Measurements from ENCODE around the gene YY1.
"Not testable (repeated sequence)": the region's sequence is repeated elsewhere in the genome, so short reads cannot be mapped to it uniquely, and the experiment has no call there.

Gene YY1

DNA sequence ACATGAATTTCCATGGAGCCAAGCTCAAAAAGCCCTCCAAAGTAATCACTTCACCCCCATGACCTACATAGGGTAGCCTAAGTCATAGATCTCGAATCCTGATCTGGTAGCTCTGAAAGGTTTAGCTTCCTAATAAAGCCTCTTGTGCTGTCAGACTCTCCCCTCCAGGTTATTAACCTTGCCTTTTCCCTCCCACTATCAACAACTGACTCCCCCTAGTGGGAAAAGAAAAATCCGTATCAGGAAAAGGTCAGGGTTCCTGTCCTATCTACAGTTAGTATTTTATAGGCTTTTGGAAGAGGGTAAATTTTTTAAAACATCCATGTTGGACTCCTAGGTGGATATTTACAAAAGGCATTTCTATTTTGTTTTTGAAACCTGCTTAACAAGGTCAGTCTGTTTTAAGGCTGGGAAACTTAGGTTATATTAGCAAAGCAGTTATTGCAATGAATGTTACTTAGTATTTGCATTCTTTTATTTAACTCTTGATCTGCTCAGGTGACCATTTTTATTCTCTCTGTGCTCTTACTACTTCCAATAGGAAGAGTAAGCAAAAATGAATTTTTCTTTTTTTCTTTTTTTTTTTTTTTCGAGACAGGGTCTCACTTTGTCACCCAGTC lies 8.0 kb downstream of the YY1 start:
- no peak for DNase-seq

DNA sequence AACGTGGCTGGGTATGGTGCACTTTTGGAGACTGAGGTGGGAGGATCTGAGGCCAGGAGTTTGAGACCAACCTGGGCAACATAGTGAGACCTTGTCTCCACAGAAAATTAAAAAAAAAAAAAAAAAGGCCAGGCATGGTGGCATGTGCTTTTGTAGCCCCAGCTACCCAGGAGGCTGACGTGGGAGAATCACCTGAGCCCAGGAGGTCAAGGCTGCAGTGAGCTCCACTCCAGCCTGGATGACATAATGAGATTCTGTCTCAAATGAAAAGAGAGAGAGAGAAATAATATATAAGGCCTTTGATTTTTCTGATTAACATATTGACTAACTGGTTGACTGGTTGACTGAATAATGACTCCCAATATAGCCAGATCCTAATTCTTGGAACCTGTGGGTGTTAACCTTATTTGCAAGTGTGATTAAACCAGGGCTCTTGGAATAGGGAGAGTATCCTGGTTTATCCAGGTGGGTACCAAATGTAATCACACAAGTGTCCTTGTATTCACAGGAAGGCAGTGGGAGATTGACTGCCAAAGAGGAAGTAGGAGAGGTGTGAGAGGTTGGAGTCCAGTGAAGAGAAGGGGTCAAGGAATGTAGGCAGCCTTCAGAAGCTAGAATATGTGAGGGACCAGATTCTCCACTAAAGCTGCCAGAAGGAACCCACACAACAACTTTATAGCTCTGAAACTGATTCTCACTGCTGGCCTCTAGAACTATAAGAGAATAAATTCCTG lies 12.0 kb downstream of the YY1 start:
- no peak for DNase-seq

DNA sequence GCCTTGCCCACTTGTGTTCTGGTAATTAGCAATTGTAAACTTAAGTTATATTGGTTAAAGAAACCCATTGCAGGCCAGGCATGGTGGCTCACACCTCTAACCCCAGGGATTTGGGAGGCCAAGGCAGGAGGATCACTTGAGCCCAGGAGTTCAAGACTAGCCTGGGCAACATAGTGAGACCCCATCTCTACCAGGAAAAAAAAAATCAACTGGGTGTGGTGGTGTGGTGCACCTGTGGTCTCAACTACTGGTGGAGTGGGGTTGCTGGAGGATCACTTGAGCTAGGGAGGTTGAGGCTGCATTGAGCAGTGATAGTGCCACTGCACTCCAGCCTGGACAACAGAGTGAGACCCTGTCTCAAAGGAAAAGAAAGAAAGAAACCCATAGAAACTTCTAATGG lies 13.7 kb downstream of the YY1 start:
- DNase-seq, result no peak

DNA sequence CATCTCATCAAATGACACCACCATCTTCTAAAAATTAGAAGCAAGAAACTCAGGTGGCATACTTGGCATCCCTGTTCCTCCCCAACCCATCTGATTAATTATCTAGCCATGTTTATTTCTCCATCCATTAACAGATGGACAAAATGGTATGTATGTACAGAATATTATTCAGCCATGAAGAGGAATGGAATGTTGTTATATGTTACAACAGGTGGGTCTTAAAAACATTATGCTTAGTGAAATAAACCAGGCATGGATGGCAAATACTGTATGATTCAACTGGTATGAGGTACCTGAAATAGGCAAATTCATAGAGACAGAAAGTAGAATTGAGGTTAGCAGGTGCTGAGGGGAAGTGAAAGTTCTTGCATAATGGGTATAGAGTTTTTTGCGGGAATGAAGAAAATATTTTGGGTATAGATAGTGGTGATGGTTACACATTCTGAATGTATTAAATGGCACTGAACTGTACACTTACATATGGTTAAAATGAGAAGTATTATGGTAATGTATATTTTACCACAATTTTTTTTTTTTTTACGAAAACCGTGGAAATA lies 17.5 kb downstream of the YY1 start:
- no peak for DNase-seq

DNA sequence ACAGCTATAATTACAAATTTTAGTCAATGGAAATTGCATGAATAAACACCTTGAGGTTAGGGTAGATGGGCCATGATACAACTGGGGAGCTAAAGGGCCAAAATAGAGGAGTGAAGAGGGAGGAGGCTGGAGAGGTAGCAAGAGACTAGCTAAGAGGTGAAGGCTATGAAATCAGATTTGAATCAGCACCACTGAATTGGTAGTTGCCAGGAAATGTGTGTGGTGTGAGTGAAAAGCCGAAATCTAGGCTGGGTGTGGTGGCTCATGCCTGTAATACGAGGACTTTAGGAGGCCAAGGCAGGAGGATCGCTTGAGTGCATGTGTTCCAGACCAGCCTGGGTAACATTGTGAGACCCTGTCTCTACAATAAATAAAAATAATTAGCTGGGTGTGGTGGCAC lies 22.7 kb downstream of the YY1 start:
- DNase-seq, result no peak

DNA sequence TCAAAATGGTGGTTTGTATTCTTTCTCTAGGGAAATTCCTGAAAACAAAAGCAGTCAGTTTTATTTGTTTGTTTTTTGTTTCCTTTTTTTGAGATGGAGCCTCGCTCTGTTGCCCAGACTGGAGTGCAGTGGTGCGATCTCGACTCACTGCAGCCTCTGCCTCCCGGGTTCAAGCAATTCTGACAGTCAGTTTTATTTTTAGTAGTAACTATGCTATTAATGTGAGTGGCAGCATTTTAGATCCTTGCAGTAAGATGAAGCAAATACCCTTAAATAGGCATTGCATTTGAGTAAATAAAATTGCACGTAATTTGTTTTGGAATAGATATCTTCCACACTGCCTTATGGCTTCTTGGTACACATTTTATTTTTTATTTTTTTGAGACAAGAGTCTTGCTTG lies 23.6 kb downstream of the YY1 start:
- DNase-seq, result no peak

DNA sequence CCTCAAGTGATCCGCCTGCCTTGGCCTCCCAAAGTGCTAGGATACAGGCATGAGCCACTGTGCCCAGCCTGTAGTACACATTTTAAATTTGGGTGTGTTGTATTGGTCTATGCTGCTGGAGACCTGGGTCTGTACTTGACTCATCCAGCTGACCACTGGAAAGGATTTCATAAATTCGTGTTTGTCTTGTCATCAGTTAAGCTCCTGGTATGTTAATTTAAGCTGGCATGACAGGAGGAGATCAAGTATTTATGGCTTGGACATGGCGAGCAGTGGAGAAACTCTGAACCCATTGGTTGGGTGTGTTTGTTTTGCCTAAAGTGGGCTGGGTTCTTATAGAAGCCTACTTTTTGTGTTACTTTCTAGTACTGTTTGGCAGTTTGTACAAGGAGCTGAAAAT lies 24.2 kb downstream of the YY1 start:
- no peak for DNase-seq

DNA sequence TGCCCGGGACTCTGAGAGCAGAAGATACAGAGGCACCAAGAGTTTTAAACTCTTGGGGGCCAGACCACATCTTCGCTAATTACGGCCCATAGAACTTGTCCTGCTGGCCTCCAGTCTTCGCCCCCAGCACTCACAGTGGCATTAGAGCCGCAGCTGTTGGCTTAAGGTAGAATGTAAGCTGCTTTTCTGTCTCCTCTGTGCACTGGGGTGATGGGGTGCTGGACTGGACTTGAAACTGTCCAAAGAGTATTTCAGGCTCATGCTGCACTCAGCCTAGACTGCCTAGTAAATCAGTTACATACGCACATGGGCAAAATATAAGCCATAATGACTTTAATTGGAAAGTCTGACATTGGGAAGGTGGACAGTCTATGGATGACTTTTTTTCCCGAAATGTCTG lies 29.0 kb downstream of the YY1 start:
- no peak for DNase-seq

DNA sequence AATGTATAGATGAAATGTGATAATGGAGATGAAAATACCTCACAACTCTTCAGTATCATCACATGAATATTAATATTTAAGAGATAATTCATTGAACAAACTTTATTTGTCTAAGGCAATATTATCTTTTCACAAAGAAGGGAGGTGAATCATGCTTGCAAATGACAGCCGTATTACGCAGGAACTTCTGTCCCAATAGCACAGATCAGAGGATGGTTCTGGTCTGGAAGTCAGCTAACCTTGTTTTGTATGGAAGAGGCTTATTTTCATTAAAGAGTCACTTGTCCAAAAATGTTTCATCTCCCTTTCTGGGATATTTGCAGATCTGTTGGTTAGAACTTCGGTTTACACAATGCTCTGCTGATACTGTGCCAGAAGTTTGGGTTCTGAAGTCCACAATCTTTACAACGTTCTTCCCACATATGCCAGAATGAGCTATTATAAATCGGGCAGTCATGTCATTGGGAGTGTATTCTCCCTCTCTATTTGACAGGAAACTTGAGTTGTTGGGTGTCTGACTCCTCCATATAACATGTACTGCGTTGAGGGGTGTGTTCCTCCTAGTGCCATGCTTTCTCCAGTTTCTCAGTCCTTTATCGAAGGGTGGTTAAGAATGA lies 29.8 kb downstream of the YY1 start:
- DNase-seq, result no peak

DNA sequence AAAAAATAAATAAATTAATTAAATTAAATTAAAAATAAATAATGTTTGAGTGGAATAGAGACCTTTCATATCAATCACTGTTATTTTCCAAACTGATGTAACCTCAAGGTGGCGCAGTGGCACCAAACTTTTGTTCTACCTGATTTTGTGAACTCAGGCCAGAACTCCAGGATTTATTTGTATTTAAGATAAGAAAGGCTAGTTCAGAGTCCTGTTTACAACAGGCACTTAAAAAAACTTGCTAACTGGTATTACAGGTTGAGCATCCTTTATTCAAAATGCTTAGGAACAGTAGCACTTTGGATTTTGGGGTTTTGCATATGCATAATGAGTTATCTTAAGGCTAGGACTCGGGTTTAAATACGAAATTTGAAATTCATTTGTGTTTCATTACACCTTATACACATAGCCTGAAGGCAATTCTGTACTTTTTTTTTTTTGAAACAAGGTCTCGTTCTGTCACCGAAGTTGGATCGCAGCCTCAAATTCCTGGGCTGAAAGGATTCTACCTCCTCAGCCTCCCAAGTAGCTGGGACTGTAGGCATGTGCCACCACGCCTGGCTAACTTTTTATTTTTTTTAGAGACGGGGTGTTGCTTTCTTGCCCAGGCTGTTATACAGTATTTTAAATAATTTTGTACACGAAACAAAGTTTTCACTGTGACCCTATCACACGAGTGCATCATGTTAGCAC lies 32.4 kb downstream of the YY1 start:
- DNase-seq, result no peak

DNA sequence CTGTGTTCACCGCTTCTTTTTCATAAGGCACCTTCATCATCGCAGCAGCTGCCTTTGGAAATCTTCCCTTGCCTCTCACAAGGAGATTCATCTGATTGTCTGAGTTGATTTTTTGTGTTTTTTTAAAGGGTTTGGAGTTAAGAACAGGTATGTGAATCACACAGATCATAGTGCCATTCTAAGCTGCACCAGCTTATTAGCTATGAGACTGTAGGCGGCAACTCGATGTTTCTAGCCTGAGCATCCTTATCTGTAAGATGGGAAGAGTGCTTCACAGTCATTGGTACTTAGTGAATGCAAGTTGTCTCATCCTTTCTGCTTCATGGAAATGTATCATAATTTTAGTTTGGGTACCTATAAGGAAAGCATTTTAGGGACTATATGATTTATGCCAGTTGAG lies 35.3 kb downstream of the YY1 start:
- no peak for DNase-seq

DNA sequence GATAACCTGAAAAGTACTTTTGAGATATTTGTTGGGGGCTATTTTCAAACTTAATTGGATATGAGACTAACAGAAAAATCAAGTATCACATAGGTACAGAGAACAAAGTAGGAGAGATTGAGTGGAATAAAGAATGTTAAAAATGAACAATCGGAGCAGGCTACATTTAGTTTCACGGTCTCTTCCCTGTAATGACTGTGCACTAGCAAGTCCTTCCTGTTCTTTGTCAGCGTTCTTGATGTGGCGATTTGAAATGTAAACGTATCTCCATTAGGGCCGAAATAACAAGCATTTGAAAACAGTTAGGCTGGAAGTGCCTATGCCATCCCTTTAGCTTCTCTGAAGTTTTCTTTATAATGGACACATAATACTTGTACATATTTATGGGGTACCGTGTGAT lies 36.3 kb downstream of the YY1 start:
- no peak for DNase-seq

DNA sequence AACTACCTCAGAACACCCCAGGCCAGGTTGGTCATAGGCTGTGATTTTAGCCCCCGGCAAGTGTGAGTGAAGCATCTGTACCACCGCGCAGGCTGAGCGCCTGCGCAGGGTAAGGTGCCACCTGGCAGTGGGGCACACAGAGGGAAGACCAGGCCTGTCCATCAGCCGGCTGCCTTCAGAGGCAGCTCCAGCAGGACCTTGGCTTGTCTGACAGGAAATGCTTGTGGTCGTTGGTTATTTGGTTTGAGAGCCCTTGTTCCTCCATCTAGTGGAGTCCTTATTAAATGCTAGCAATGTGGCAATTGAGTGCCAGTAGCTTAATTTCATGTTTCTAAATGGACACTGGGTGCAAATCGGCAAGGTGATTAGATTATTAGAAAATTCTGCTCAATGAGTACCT lies 39.8 kb downstream of the YY1 start:
- no peak for DNase-seq

DNA sequence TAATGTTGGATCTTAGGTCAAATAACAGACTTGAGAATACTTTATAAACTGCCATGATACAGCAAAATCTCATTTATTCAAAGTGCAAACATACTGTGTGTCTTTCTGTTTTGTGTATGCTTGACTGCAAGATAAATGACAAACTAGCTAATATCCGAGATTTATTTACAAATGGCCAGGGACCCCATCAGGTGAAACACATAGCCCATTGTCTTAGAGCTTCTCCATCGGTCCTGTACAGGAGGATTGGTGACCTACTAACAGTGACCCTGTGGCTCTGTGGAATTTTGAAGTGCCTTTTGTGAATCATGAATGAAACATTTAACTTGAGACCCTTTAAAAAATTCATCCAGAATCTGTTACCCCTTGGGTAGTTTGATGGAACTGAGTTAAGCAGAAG lies 40.2 kb downstream of the YY1 start:
- no peak for DNase-seq

DNA sequence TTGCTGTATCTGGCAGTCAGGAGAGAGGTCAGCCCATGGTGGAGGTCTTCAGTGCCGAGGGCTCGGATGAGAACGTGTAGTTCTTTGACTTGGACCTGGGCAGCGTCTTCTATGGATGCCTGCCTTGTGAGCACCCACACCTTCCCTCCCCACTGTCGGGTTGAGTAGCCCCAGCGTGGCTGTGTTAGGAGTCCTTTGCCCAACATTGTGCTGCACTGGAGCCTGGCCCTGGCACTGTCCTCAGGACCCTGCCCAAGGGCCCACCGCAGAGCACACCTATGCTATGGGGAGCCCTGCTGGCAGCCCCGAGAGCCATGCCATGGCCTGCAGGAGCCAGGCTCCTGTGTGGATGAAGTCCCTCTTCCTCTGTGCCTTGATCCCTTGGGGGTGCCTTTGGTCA lies 40.6 kb downstream of the YY1 start:
- no peak for DNase-seq

DNA sequence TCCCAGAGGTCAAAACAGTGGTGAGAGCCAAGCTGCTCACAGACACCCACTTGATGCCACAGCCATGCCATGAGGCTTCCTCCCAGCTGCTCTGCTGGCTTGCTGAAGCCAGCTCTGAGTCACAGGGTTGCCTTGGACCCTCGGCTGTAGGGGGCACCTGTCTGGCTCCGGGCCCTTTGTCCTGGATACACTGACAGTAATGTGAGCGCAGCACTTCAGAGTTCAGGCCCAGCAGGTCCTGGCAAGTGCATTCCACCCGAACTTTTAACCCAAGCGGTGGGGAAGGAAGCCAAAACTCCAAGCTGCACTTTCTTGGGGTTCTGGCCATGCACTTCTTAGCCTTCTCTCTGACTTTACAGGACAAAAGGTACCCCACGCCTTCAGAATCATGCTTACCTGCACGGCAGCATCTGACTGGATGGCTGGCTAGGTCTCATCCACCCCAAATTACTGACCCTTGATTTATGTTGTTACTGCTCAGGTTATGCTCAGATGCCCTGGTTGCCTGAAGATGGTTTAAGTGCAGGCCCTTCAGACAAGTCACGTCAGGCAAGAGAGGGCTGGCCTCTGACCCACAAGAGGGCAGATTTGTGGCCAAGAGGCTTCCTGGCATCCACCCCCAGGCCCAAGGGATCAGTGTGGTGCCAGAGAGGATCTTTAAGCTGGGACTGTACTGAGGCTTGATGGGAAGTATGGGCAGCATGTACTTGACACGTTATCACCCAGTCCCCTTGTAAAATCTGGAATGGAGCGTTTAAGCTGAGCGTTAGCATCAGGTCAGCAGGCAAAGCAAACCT lies 42.5 kb downstream of the YY1 start:
- no peak for DNase-seq

DNA sequence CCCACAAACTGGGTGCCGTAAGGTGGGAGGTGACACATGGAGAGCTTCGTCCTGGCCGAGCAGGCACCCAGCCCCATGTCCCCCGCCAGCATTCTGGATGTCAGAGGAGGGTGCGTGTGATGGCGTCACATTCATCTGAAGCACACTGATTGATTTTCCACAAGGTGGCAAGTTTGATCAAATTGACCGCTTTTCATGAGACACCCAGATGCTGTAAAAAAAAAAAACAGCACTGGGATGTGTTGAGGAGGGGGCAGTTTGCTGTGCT lies 43.1 kb downstream of the YY1 start:
- DNase-seq, result no peak

DNA sequence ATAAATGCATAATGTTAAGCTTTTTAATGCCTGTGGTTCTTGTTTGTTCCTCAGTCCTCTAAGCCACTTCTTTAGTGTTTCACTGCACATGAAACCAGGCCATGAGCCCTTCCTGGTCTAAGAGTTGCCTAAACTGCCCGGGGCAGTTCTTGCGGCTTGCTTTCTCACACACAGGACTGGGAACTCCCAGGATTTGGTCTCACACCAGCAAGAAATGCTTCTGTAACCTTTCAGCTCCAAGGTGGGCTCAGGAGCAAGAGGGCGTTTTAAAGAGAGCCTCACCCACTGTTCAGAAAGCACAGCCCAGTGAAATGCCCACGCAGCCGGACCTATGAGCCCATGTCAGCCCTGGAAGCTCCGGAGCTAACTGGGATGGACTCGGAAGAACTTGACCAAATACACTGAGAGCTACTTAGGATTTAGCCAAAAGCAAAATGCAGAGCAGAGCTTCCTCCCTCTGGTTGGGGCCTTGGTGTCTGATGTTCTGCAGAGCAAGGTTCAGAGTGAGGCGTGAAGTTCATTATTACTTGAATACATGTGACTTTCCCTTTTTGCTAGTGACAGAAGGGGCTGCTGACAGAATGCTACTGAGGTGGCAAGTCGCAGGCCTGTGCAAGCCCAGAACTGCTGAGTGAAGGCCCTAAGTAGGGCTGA lies 43.9 kb downstream of the YY1 start:
- no peak for DNase-seq

DNA sequence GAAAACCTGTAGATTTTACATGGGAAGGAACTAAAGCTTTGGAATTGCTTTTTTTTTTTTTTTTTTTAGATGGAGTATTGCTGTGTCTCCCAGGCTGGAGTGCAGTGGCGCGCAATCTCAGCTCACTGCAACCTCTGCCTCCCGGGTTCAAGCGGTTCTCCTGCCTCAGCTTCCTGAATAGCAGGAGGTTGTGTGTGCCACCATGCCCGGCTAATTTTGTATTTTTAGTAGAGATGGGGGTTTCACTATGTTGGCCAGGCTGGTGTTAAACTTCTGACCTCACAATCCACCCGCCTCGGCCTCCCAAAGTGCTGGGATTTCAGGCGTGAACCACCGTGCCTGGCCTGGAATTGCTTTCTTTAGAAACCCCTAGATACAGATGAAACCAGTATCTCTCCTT lies 44.5 kb downstream of the YY1 start:
- DNase-seq, result not testable (repeated sequence)

DNA sequence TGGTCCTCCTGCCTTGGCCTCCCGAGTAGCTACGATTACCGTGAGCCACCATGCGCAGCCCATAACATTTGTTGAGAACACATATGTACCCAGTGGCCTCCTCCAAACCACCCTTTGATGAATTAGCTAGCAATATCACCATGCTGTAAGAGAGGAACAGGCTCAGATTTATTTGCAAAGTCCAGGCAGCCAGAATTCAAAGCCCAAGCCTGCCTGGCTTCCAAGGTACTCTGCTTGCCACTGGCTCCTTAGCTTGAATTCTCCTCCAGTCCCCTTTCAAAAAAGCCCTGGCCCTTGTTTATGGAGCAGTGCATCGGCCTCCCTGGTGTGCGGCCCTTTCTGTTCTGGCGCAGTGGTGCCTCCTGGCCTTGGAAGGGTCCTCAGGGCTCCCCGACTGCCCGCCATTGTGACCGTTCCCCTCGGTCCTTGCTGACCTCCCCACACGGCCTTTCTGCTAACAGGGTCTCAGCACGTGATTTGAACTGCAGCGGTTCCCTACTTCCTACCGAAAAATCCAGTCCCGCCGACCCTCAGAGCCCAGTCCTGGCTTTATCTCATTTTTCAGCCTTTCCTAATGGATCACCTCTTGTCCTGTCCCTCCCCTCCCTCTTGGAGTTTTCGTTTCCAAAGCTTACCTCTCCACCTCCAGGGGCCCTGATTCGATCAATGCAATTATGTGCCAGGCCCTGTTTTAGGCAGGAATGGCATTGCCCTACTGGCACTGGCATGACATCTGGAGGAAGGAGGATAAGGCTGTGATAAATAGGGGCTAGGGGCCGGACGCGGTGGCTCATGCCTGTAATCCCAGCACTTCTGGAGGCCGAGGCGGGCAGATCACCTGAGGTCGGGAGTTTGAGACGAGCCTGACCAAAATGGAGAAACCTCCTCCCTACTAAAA lies 45.3 kb downstream of the YY1 start:
- DNase-seq, result no peak
